Stimulated activated CD4-positive, alpha-beta T cell treated with anti-CD3 and anti-CD28 coated beads, Interleukin-2, amount 100 ng/mL, for 4 hours (primary cell): ENCODE results near the gene BTBD9.

ENCODE experiments used
- DNase-seq: peaks from one replicate; pipeline ENCODE4 v3.0.0-alpha.2; 2020; ENCODE audit warnings: low read depth

Gene BTBD9

GRCh38 chr6:38160831-38161230, 478.9 kb downstream of the BTBD9 start:
- DNase-seq: no peak

- DNase-seq: no peak
Observed at GRCh38 chr6:38159596-38159995, 480.1 kb downstream of the BTBD9 start.

- DNase-seq: no peak
Observed at GRCh38 chr6:38158762-38159350, 480.9 kb downstream of the BTBD9 start.

- DNase-seq: no peak
Observed at GRCh38 chr6:38157905-38158304, 481.8 kb downstream of the BTBD9 start.

GRCh38 chr6:38156818-38157565, 482.7 kb downstream of the BTBD9 start:
- no peak for DNase-seq

- no peak for DNase-seq
Observed at GRCh38 chr6:38155621-38156204, 484.0 kb downstream of the BTBD9 start.

- no peak for DNase-seq
Observed at GRCh38 chr6:38155144-38155543, 484.6 kb downstream of the BTBD9 start.

GRCh38 chr6:38154731-38155130, 485.0 kb downstream of the BTBD9 start:
- no peak for DNase-seq

GRCh38 chr6:38153798-38154345, 485.9 kb downstream of the BTBD9 start:
- no peak for DNase-seq

- DNase-seq: no peak
Observed at GRCh38 chr6:38153076-38153797, 486.5 kb downstream of the BTBD9 start.

GRCh38 chr6:38152620-38153019, 487.1 kb downstream of the BTBD9 start:
- no peak for DNase-seq

GRCh38 chr6:38151580-38152500, 487.9 kb downstream of the BTBD9 start:
- DNase-seq: no peak

- DNase-seq: no peak
Observed at GRCh38 chr6:38150681-38151296, 488.9 kb downstream of the BTBD9 start.

GRCh38 chr6:38150021-38150420, 489.7 kb downstream of the BTBD9 start:
- no peak for DNase-seq

- no peak for DNase-seq
Observed at GRCh38 chr6:38149531-38149930, 490.2 kb downstream of the BTBD9 start.

- no peak for DNase-seq
Observed at GRCh38 chr6:38148606-38149005, 491.1 kb downstream of the BTBD9 start.

- no peak for DNase-seq
Observed at GRCh38 chr6:38146734-38147027, 493.0 kb downstream of the BTBD9 start.

- no peak for DNase-seq
Observed at GRCh38 chr6:38146021-38146733, 493.6 kb downstream of the BTBD9 start.

- no peak for DNase-seq
Observed at GRCh38 chr6:38144365-38144945, 495.3 kb downstream of the BTBD9 start.
